Fibroblast of lung (primary cell): ENCODE data around the gene C5AR1. TPM values are rescaled to one million over a fixed set of nuclear protein-coding genes. Genes with fewer than 3 reads are reported as not detected.
A peak's percentile ranks its signal among the peaks of the same experiment; 100 is the strongest.

Source experiments
- DNase-seq, 2 donors: peaks; one replicate each; pipeline versions ENCODE4 v3.0.0 to v3.0.0-alpha.2; 2010; ENCODE audit warnings: low read depth in 2 of 2
- H2AFZ ChIP-seq: 2 replicates; pipeline ENCODE4 v1.5.1; 2012; ENCODE audit warnings: low read length, control low read depth, inconsistent platforms
- H3K27ac ChIP-seq: 2 replicates; pipeline ENCODE4 v1.5.1; 2011; ENCODE audit warnings: low read length, control low read depth; ENCODE audit not compliant: insufficient read depth
- H3K27me3 ChIP-seq: 2 replicates; pipeline ENCODE4 v1.5.1; 2011; ENCODE audit warnings: mild to moderate bottlenecking, low read length; ENCODE audit not compliant: control insufficient read depth, insufficient read depth
- H3K36me3 ChIP-seq: 2 replicates; pipeline ENCODE4 v1.5.1; 2011; ENCODE audit warnings: low read length; ENCODE audit not compliant: control insufficient read depth, insufficient read depth
- H3K4me1 ChIP-seq: 2 replicates; pipeline ENCODE4 v1.5.1; 2011; ENCODE audit warnings: low read length; ENCODE audit not compliant: control insufficient read depth, insufficient read depth; ENCODE audit errors: extremely low read depth
- H3K4me2 ChIP-seq: 2 replicates; pipeline ENCODE4 v1.5.1; 2011; ENCODE audit warnings: low read length, control low read depth; ENCODE audit not compliant: insufficient read depth; ENCODE audit errors: extremely low read depth
- H3K4me3 ChIP-seq, 4 experiments: fragments of 200-600 bp in 1 of 4; sonication (generic) in 1 of 4; replicated peaks in 1 of 4; 2 replicates each; pipeline ENCODE4 v1.5.1; 2011 to 2016; ENCODE audit warnings: low read length in 4 of 4, low read depth in 3 of 4, mild to moderate bottlenecking in 3 of 4, control low read depth in 2 of 4, inconsistent platforms in 1 of 4, mixed read lengths in 1 of 4; ENCODE audit not compliant: insufficient read depth in 1 of 4; ENCODE audit errors: control extremely low read depth in 1 of 4
- H3K79me2 ChIP-seq: 2 replicates; pipeline ENCODE4 v1.5.1; 2012; ENCODE audit warnings: mild to moderate bottlenecking, low read length, inconsistent platforms; ENCODE audit not compliant: control insufficient read depth, insufficient read depth
- H3K9ac ChIP-seq: 2 replicates; pipeline ENCODE4 v1.5.1; 2011; ENCODE audit warnings: mild to moderate bottlenecking, low read length, control low read depth; ENCODE audit not compliant: insufficient read depth
- H3K9me3 ChIP-seq: 2 replicates; pipeline ENCODE4 v1.5.1; 2012; ENCODE audit warnings: low read depth, low read length; ENCODE audit not compliant: control insufficient read depth, insufficient read depth
- H4K20me1 ChIP-seq: 2 replicates; pipeline ENCODE4 v1.5.1; 2011; ENCODE audit warnings: low read length; ENCODE audit not compliant: control insufficient read depth, insufficient read depth; ENCODE audit errors: extremely low read depth
- CTCF ChIP-seq, 2 donors: IDR thresholded peaks in 1 of 2; conservative IDR thresholded peaks in 1 of 2; 1 replicate in 1 of 2; 2 replicates in 1 of 2; pipeline ENCODE4 v1.5.1; 2011 to 2012; ENCODE audit warnings: low read length in 2 of 2, control low read depth in 1 of 2, inconsistent platforms in 1 of 2, low read depth in 1 of 2, mild to moderate bottlenecking in 1 of 2
- EZH2 ChIP-seq: IDR thresholded peaks from 2 replicates; pipeline ENCODE4 v1.5.1; 2012; ENCODE audit warnings: low read length, control low read depth, mild to moderate bottlenecking; ENCODE audit errors: missing control alignments
- polyA plus RNA-seq, 2 donors: library from polyadenylated mRNA; depleted of rRNA in 1 of 2; stranded (reverse) in 1 of 2; unstranded in 1 of 2; fragments of >200 nt; gene quantifications; 2 replicates each; pipeline ENCODE4 v1.2.1, GENCODE V29; 2011 to 2012; ENCODE audit warnings: missing spikeins in 1 of 2
- total RNA-seq: library from RNA; depleted of rRNA; stranded (reverse); fragments of >200 nt; gene quantifications from 2 replicates; pipeline ENCODE4 v1.2.1, GENCODE V29; 2014

C5AR1 gene
- total and polyA plus RNA-seq, 2 donors (not counting 1 experiment from before 2014, with no cell fraction given) = 0.33 to 0.81 TPM

GRCh38 chr19:47274071-47274890 lies 35.4 kb upstream of the C5AR1 start, which contains the start of gene INAFM1:
Gene INAFM1, plus strand, starts transcription at chr19:47274885. Its CDS starts 35 bp downstream, at chr19:47274920.
- Histone ChIP-seq H3K27ac (peak within 1 kb of the TSS; percentile 94), H4K20me1 (no peaks in the 10 kb centered on the region), H3K36me3 (peaks cover 4% of the 10 kb centered on the region), H3K4me1 (peaks cover 25% of the 10 kb centered on the region), H3K4me2 (peak within 1 kb of the TSS; percentile 99), H2AFZ (peak within 1 kb of the TSS; percentile 64), H3K4me3 (peak within 1 kb of the TSS; percentile 63 to 85 (median 73)), H3K9me3 (no peaks in the 10 kb centered on the region), H3K9ac (peak within 1 kb of the TSS; percentile 87), H3K27me3 (no peaks in the 10 kb centered on the region), H3K79me2 (no peaks in the 10 kb centered on the region)
- DNase-seq = peak; percentile 86 to 94
- TF ChIP-seq EZH2 (no peak), CTCF (conservative IDR thresholded peaks at IDR 0.05 in 1 of 2, IDR thresholded peaks at IDR 0.05 in 1 of 2; ENCODE audit: low read depth in 1 of 2, low read length in 2 of 2) (no peak)

- no peaks in the 10 kb centered on the region for H3K9me3 ChIP-seq
- H2AFZ ChIP-seq = no peak overlapping the region
- H3K9ac ChIP-seq = peak overlapping the region; percentile 74
- no peaks in the 10 kb centered on the region for H3K27me3 ChIP-seq
- peak overlapping the region; percentile 82 for H3K4me2 ChIP-seq
- H3K4me1 ChIP-seq = peaks cover 25% of the 10 kb centered on the region
- no peaks in the 10 kb centered on the region for H3K79me2 ChIP-seq
- peak in 1 of 2 donors; percentile 25 for DNase-seq
- H4K20me1 ChIP-seq = no peaks in the 10 kb centered on the region
- H3K4me3 ChIP-seq = peak overlapping the region in 3 of 4 experiments; percentile 2 to 54 (median 29)
- H3K36me3 ChIP-seq = peaks cover 4% of the 10 kb centered on the region
- TF ChIP-seq CTCF (conservative IDR thresholded peaks at IDR 0.05 in 1 of 2, IDR thresholded peaks at IDR 0.05 in 1 of 2; ENCODE audit: low read depth in 1 of 2, low read length in 2 of 2) (no peak), EZH2 (no peak)
- H3K27ac ChIP-seq = peak overlapping the region; percentile 79
These were observed 34.5 kb upstream of the C5AR1 start for GRCh38 chr19:47274891-47275761.
